ENCODE results near the gene NPR3. TPM values are rescaled to one million over a fixed set of nuclear protein-coding genes. Genes with fewer than 3 reads are reported as not detected.

Gene NPR3
- total and polyA plus RNA-seq, 3 experiments from 2014 or later, result not detected

DNA sequence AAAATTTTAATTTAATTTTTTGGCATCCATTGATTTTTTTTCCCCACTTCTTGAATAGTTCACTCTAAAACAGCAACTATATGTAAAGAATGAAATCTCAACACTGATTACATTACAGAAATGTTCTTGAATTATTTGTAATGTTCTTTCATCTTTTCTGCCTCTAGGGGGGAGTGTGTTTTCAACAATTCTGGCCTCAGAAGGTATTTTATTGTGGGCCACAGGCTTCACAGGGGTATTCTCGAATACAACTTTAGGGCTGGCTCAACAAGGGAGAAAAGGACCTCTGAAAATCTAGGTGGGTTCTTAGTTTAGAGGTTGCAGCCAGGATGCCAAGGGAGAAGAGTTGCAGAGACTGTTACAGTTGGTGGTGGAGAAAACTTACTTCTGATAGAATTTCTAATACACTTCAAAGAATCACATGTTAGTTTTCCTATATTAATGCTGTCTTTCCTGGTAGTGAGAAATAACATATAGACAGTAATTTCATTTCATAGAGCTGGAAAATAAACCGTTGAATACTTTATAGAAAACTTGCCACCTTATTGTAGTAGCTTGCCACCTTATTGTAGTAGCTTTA is 3.6 kb upstream of the NPR3 start:
- H3K4me1 ChIP-seq (ENCODE audit: insufficient read depth, low read length), result no peaks in the 10 kb centered on the region
- peaks cover 2 to 7% (median 2%) of the 10 kb centered on the region in 5 donors for H3K9me3 Mint-ChIP-seq
- H3K36me3 Mint-ChIP-seq, result no peaks in the 10 kb centered on the region
- H3K36me3 ChIP-seq (ENCODE audit: insufficient read depth, low read length), result no peaks in the 10 kb centered on the region
- H3K27ac ChIP-seq (ENCODE audit: low read depth, low read length), result no peak overlapping the region
- H3K9me3 ChIP-seq (ENCODE audit: low read length), result no peaks in the 10 kb centered on the region
- H3K4me1 Mint-ChIP-seq, result peaks cover 15 to 30% (median 18%) of the 10 kb centered on the region in 3 donors
- H3K4me3 ChIP-seq (ENCODE audit: low read length), result no peak overlapping the region
- H3K27me3 Mint-ChIP-seq, result peaks cover 35 to 55% of the 10 kb centered on the region in 2 donors
- peaks cover 4% of the 10 kb centered on the region for H3K27me3 ChIP-seq (ENCODE audit: insufficient read depth, low read length, poor library complexity, severe bottlenecking)
- no peak for DNase-seq
- CTCF ChIA-PET, result no interaction called here
- POLR2A ChIA-PET, result no interaction called here
- H3K27ac Mint-ChIP-seq, result no peak overlapping the region
- H3K4me3 Mint-ChIP-seq, result no peak overlapping the region

- Mint-ChIP-seq H3K36me3 (no peaks in the 10 kb centered on the region), H3K27me3 (peaks cover 41 to 64% of the 10 kb centered on the region in 2 donors), H3K4me3 (peak overlapping the region in 4 of 7 donors; percentile 34 to 63 (median 54)), H3K27ac (no peak overlapping the region), H3K4me1 (peaks cover 17 to 36% (median 22%) of the 10 kb centered on the region in 3 donors), H3K9me3 (peaks cover 0 to 7% (median 2%) of the 10 kb centered on the region in 5 donors)
- Histone ChIP-seq H3K4me1 (ENCODE audit: insufficient read depth, low read length) (no peaks in the 10 kb centered on the region), H3K36me3 (ENCODE audit: insufficient read depth, low read length) (no peaks in the 10 kb centered on the region), H3K27ac (ENCODE audit: low read depth, low read length) (no peak overlapping the region), H3K9me3 (ENCODE audit: low read length) (no peaks in the 10 kb centered on the region), H3K4me3 (ENCODE audit: low read length) (no peak overlapping the region), H3K27me3 (ENCODE audit: insufficient read depth, low read length, poor library complexity, severe bottlenecking) (peaks cover 7% of the 10 kb centered on the region)
- no peak for DNase-seq
- ChIA-PET POLR2A (no interaction called here), CTCF (no interaction called here)
These were observed 2.2 kb upstream of the NPR3 start for GRCh38 chr5:32708949-32709348.

DNA sequence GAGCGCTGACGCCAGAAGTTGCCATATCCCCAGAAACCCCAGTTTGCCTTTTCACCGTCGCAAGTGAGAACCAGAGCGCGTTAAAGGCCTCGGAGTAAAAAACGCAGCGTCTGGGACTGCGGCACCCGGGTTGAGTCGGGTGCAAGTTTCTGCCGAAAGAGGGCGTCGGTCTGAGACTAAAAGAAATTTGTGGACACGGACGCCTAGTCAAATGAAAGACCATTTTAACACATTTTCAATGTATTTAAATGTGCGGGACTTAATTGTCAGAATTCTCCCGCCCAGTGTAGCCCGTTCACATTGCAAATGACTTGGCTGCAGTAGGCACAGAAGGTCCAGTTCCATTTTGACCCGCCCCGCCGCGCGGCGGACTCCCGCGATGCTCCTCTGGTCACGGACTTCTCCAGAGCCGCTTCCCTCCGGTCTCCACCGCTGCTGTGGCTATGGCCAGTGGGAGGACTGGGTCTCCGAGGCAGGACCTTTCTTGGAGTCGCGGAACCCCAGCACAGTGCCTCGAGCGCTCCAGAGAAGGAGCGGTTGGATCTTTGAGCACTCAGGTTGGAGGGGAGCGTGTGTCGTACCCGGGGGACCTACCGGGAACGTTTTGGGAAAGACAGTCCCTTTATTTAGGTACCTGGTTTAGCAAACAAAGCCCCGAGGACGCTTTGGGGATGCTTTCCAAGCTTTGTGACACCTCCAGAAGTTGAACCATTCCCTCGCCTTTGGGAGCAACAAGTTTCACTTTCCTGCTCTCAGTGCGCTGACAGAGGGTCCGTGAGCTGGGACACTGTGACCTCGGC is 1.2 kb upstream of the NPR3 start:
- H3K4me1 ChIP-seq (ENCODE audit: insufficient read depth, low read length), result no peaks in the 10 kb centered on the region
- no peak for DNase-seq
- no peaks in the 10 kb centered on the region for H3K9me3 ChIP-seq (ENCODE audit: low read length)
- H3K4me1 Mint-ChIP-seq, result peaks cover 17 to 36% (median 22%) of the 10 kb centered on the region in 3 donors
- ChIA-PET POLR2A (no interaction called here), CTCF (no interaction called here)
- peaks cover 51 to 68% of the 10 kb centered on the region in 2 donors for H3K27me3 Mint-ChIP-seq
- H3K9me3 Mint-ChIP-seq, result peaks cover 0 to 7% (median 2%) of the 10 kb centered on the region in 5 donors
- no peaks in the 10 kb centered on the region for H3K36me3 ChIP-seq (ENCODE audit: insufficient read depth, low read length)
- peaks cover 7% of the 10 kb centered on the region for H3K27me3 ChIP-seq (ENCODE audit: insufficient read depth, low read length, poor library complexity, severe bottlenecking)
- no peak overlapping the region for H3K27ac Mint-ChIP-seq
- no peak overlapping the region for H3K27ac ChIP-seq (ENCODE audit: low read depth, low read length)
- no peaks in the 10 kb centered on the region for H3K36me3 Mint-ChIP-seq
- peak overlapping the region; percentile 48 to 78 (median 60) for H3K4me3 Mint-ChIP-seq
- H3K4me3 ChIP-seq (ENCODE audit: low read length), result peak overlapping the region; percentile 50

GRCh38 chr5:32711362-32711680 is 200 bp downstream of the NPR3 start:
- Histone ChIP-seq H3K4me3 (ENCODE audit: low read length) (no peak overlapping the region), H3K4me1 (ENCODE audit: insufficient read depth, low read length) (no peaks in the 10 kb centered on the region), H3K9me3 (ENCODE audit: low read length) (no peaks in the 10 kb centered on the region), H3K27ac (ENCODE audit: low read depth, low read length) (no peak overlapping the region), H3K27me3 (ENCODE audit: insufficient read depth, low read length, poor library complexity, severe bottlenecking) (peaks cover 7% of the 10 kb centered on the region), H3K36me3 (ENCODE audit: insufficient read depth, low read length) (no peaks in the 10 kb centered on the region)
- Mint-ChIP-seq H3K9me3 (peaks cover 0 to 2% (median 0%) of the 10 kb centered on the region in 5 donors), H3K4me1 (peaks cover 17 to 36% (median 22%) of the 10 kb centered on the region in 3 donors), H3K27me3 (peaks cover 52 to 62% of the 10 kb centered on the region in 2 donors), H3K27ac (no peak overlapping the region), H3K4me3 (peak overlapping the region in 4 of 7 donors; percentile 23 to 50 (median 44)), H3K36me3 (no peaks in the 10 kb centered on the region)
- DNase-seq, result no peak
- CTCF ChIA-PET, result no interaction called here
- POLR2A ChIA-PET, result no interaction called here

DNA sequence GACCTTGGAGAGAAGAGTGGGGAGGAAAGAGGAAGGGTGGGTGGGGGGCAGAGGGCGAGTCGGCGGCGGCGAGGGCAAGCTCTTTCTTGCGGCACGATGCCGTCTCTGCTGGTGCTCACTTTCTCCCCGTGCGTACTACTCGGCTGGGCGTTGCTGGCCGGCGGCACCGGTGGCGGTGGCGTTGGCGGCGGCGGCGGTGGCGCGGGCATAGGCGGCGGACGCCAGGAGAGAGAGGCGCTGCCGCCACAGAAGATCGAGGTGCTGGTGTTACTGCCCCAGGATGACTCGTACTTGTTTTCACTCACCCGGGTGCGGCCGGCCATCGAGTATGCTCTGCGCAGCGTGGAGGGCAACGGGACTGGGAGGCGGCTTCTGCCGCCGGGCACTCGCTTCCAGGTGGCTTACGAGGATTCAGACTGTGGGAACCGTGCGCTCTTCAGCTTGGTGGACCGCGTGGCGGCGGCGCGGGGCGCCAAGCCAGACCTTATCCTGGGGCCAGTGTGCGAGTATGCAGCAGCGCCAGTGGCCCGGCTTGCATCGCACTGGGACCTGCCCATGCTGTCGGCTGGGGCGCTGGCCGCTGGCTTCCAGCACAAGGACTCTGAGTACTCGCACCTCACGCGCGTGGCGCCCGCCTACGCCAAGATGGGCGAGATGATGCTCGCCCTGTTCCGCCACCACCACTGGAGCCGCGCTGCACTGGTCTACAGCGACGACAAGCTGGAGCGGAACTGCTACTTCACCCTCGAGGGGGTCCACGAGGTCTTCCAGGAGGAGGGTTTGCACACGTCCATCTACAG is 760 bp downstream of the NPR3 start:
- Histone ChIP-seq H3K4me3 (ENCODE audit: low read length) (no peak overlapping the region), H3K27ac (ENCODE audit: low read depth, low read length) (no peak overlapping the region), H3K4me1 (ENCODE audit: insufficient read depth, low read length) (no peaks in the 10 kb centered on the region), H3K36me3 (ENCODE audit: insufficient read depth, low read length) (no peaks in the 10 kb centered on the region), H3K9me3 (ENCODE audit: low read length) (no peaks in the 10 kb centered on the region), H3K27me3 (ENCODE audit: insufficient read depth, low read length, poor library complexity, severe bottlenecking) (peaks cover 7% of the 10 kb centered on the region)
- H3K27ac Mint-ChIP-seq, result no peak overlapping the region
- no peaks in the 10 kb centered on the region for H3K36me3 Mint-ChIP-seq
- ChIA-PET CTCF (no interaction called here), POLR2A (no interaction called here)
- no peak for DNase-seq
- peaks cover 52 to 62% of the 10 kb centered on the region in 2 donors for H3K27me3 Mint-ChIP-seq
- H3K9me3 Mint-ChIP-seq, result peaks cover 0 to 2% (median 0%) of the 10 kb centered on the region in 5 donors
- H3K4me3 Mint-ChIP-seq, result peak overlapping the region in 5 of 7 donors; percentile 23 to 74 (median 47)
- H3K4me1 Mint-ChIP-seq, result peaks cover 17 to 36% (median 22%) of the 10 kb centered on the region in 3 donors

GRCh38 chr5:32712481-32713360 is 1.6 kb downstream of the NPR3 start:
- Mint-ChIP-seq H3K4me1 (peaks cover 17 to 36% (median 22%) of the 10 kb centered on the region in 3 donors), H3K27ac (no peak overlapping the region), H3K27me3 (peaks cover 52 to 65% of the 10 kb centered on the region in 2 donors), H3K9me3 (peaks cover 0 to 5% (median 0%) of the 10 kb centered on the region in 5 donors), H3K36me3 (no peaks in the 10 kb centered on the region), H3K4me3 (peak overlapping the region in 4 of 7 donors; percentile 16 to 65 (median 33))
- CTCF ChIA-PET, result no interaction called here
- no peak for DNase-seq
- H3K36me3 ChIP-seq (ENCODE audit: insufficient read depth, low read length), result no peaks in the 10 kb centered on the region
- H3K27ac ChIP-seq (ENCODE audit: low read depth, low read length), result no peak overlapping the region
- POLR2A ChIA-PET, result no interaction called here
- H3K4me3 ChIP-seq (ENCODE audit: low read length), result no peak overlapping the region
- peaks cover 7% of the 10 kb centered on the region for H3K27me3 ChIP-seq (ENCODE audit: insufficient read depth, low read length, poor library complexity, severe bottlenecking)
- no peaks in the 10 kb centered on the region for H3K4me1 ChIP-seq (ENCODE audit: insufficient read depth, low read length)
- H3K9me3 ChIP-seq (ENCODE audit: low read length), result no peaks in the 10 kb centered on the region

DNA sequence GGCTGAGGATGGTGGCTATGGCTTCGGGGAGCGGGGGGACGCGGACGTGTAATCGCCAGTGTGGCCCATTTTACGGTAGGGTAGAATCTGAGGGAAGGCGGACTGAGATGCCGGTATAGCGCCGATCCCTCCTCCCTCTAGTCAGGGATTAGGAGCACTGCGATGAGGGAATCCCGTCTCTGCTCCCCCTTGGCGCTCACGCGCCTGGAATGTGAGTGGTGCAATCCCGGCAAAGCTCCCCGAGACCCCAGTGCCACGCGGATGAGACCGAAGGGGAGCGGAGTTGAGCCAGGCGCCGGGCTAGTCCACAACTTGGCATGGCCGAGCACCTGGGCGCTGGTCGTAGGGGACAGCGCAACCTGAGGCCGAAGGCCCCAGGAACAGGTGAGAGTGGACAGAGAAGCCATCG is 2.2 kb downstream of the NPR3 start:
- Mint-ChIP-seq H3K4me3 (no peak overlapping the region), H3K4me1 (peaks cover 17 to 36% (median 22%) of the 10 kb centered on the region in 3 donors), H3K36me3 (no peaks in the 10 kb centered on the region), H3K27me3 (peaks cover 54 to 65% of the 10 kb centered on the region in 2 donors), H3K9me3 (peaks cover 0 to 6% (median 2%) of the 10 kb centered on the region in 5 donors), H3K27ac (no peak overlapping the region)
- ChIA-PET POLR2A (no interaction called here), CTCF (no interaction called here)
- H3K27ac ChIP-seq (ENCODE audit: low read depth, low read length), result no peak overlapping the region
- H3K27me3 ChIP-seq (ENCODE audit: insufficient read depth, low read length, poor library complexity, severe bottlenecking), result peaks cover 7% of the 10 kb centered on the region
- H3K36me3 ChIP-seq (ENCODE audit: insufficient read depth, low read length), result no peaks in the 10 kb centered on the region
- DNase-seq, result no peak
- no peak overlapping the region for H3K4me3 ChIP-seq (ENCODE audit: low read length)
- H3K4me1 ChIP-seq (ENCODE audit: insufficient read depth, low read length), result no peaks in the 10 kb centered on the region
- H3K9me3 ChIP-seq (ENCODE audit: low read length), result no peaks in the 10 kb centered on the region
